ENCODE data around the gene CAMK2N2.

CAMK2N2 gene

GRCh38 chr3:184261270-184261853 lies at the start of gene CAMK2N2:
Gene CAMK2N2, minus strand, starts transcription at chr3:184261553. Its CDS starts 268 bp downstream, at chr3:184261285.
- peak; percentile 43 for DNase-seq (ENCODE audit: low read depth)

- DNase-seq (ENCODE audit: low read depth) = no peak
These were observed 47.4 kb upstream of the CAMK2N2 start for GRCh38 chr3:184308744-184309143.

- DNase-seq (ENCODE audit: low read depth) = no peak
These were observed 46.6 kb upstream of the CAMK2N2 start for GRCh38 chr3:184307915-184308314.

GRCh38 chr3:184306341-184306972 lies 45.1 kb upstream of the CAMK2N2 start:
- no peak for DNase-seq (ENCODE audit: low read depth)

- DNase-seq (ENCODE audit: low read depth) = no peak
These were observed 44.2 kb upstream of the CAMK2N2 start for GRCh38 chr3:184305577-184305976.

- no peak for DNase-seq (ENCODE audit: low read depth)
These were observed 39.0 kb upstream of the CAMK2N2 start for GRCh38 chr3:184300378-184300720.

GRCh38 chr3:184299488-184300377 lies 38.4 kb upstream of the CAMK2N2 start:
- DNase-seq (ENCODE audit: low read depth) = no peak

- DNase-seq (ENCODE audit: low read depth) = peak; percentile 98
These were observed 37.6 kb upstream of the CAMK2N2 start, which contains the start of gene PSMD2 for GRCh38 chr3:184298759-184299487. Gene PSMD2, plus strand, starts transcription at chr3:184299241. Its CDS starts 26 bp downstream, at chr3:184299267.

- DNase-seq (ENCODE audit: low read depth) = no peak
These were observed 35.3 kb upstream of the CAMK2N2 start for GRCh38 chr3:184296616-184297015.

GRCh38 chr3:184295771-184296170 lies 34.4 kb upstream of the CAMK2N2 start:
- DNase-seq (ENCODE audit: low read depth) = no peak

GRCh38 chr3:184291738-184292445 lies 30.5 kb upstream of the CAMK2N2 start:
- DNase-seq (ENCODE audit: low read depth) = no peak

GRCh38 chr3:184291044-184291737 lies 29.8 kb upstream of the CAMK2N2 start:
- DNase-seq (ENCODE audit: low read depth) = no peak

GRCh38 chr3:184290331-184290730 lies 29.0 kb upstream of the CAMK2N2 start:
- DNase-seq (ENCODE audit: low read depth) = no peak

GRCh38 chr3:184289426-184289938 lies 28.1 kb upstream of the CAMK2N2 start:
- peak; percentile 40 for DNase-seq (ENCODE audit: low read depth)

- DNase-seq (ENCODE audit: low read depth) = no peak
These were observed 23.3 kb upstream of the CAMK2N2 start for GRCh38 chr3:184284696-184285095.

- no peak for DNase-seq (ENCODE audit: low read depth)
These were observed 22.3 kb upstream of the CAMK2N2 start for GRCh38 chr3:184283681-184284080.

GRCh38 chr3:184282941-184283340 lies 21.6 kb upstream of the CAMK2N2 start:
- DNase-seq (ENCODE audit: low read depth) = no peak

- DNase-seq (ENCODE audit: low read depth) = no peak
These were observed 16.0 kb upstream of the CAMK2N2 start for GRCh38 chr3:184277366-184277765.

GRCh38 chr3:184275961-184276910 lies 14.9 kb upstream of the CAMK2N2 start, which contains the start of gene ECE2:
Gene ECE2, plus strand, starts transcription at chr3:184276022. Its CDS starts 132 bp downstream, at chr3:184276154.
- no peak for DNase-seq (ENCODE audit: low read depth)

GRCh38 chr3:184275381-184275701 lies 14.0 kb upstream of the CAMK2N2 start:
- no peak for DNase-seq (ENCODE audit: low read depth)

All from stimulated activated CD8-positive, alpha-beta memory T cell treated with anti-CD3 and anti-CD28 coated beads, Interleukin-12 subunit alpha, Interleukin-12 subunit beta, amount 100 ng/mL, for 4 hours (primary cell).